ENCODE data around the gene DMAC2.

GRCh38 chr19:41391618-41392017 is 48.1 kb downstream of the DMAC2 start:
- TF ChIP-seq CTCF (IDR thresholded peaks at IDR 0.05; ENCODE audit: extremely low read depth in 1 of 2, insufficient read depth in 1 of 2, low read depth in 1 of 2, low read length in 2 of 2) = no peak
- TF ChIP-seq POLR2A (IDR thresholded peaks at IDR 0.05; ENCODE audit: low read depth, low read length) = no peak
- no peak for TF ChIP-seq EZH2 (IDR thresholded peaks at IDR 0.05; ENCODE audit: borderline replicate concordance, low read depth, low read length, severe bottlenecking)
- no peak for TF ChIP-seq JUN (IDR thresholded peaks at IDR 0.05; ENCODE audit: borderline replicate concordance, insufficient read depth, insufficient read length, low read depth)
- no peak for TF ChIP-seq POLR2AphosphoS5 (IDR thresholded peaks at IDR 0.05; ENCODE audit: insufficient read depth, low read depth, low read length)
- TF ChIP-seq MYC (IDR thresholded peaks at IDR 0.05; ENCODE audit: low read depth, low read length) = no peak
- no peak for TF ChIP-seq MAX (IDR thresholded peaks at IDR 0.05; ENCODE audit: insufficient read depth, insufficient read length)

Measured in endothelial cell of umbilical vein (primary cell).